Cardiac muscle cell (in vitro differentiated cells and primary cell): ENCODE measurements around the gene MAGEA4. TPM values are rescaled to one million over a fixed set of nuclear protein-coding genes. Genes with fewer than 3 reads are reported as not detected.

Source experiments
- DNase-seq, 2 donors: peaks; one replicate each; pipeline versions ENCODE4 v3.0.0 to v3.0.0-alpha.2; 2010 to 2017; ENCODE audit warnings: low read depth in 1 of 2, low spot score in 1 of 2
- H3K27ac ChIP-seq: fragments of 200-600 bp; sonication (generic); 2 replicates; pipeline ENCODE4 v1.5.1; 2016
- H3K27me3 ChIP-seq: fragments of 200-600 bp; sonication (generic); 2 replicates; pipeline ENCODE4 v1.6.0; 2016; ENCODE audit warnings: control low read depth
- H3K36me3 ChIP-seq: fragments of 200-600 bp; sonication (generic); 2 replicates; pipeline ENCODE4 v1.5.1; 2016; ENCODE audit warnings: control low read depth
- H3K4me1 ChIP-seq: fragments of 200-600 bp; sonication (generic); 2 replicates; pipeline ENCODE4 v1.8.1; 2017; ENCODE audit warnings: low read depth, mild to moderate bottlenecking, mixed run types
- H3K4me3 ChIP-seq: fragments of 200-600 bp; sonication (generic); 2 replicates; pipeline ENCODE4 v1.5.1; 2016; ENCODE audit warnings: mild to moderate bottlenecking
- H3K9me3 ChIP-seq: fragments of 200-600 bp; sonication (generic); 2 replicates; pipeline ENCODE4 v1.5.1; 2017; ENCODE audit warnings: low read depth, mild to moderate bottlenecking, control low read depth
- CTCF ChIP-seq: IDR thresholded peaks from 2 replicates; pipeline ENCODE4 v1.5.1; 2012; ENCODE audit warnings: low read depth, mild to moderate bottlenecking, low read length
- polyA plus RNA-seq: library from polyadenylated mRNA; unstranded; fragments of >200 nt; fragmentation: Nextera tagmentation; extraction: Ambion mirVana; gene quantifications from 2 replicates; pipeline ENCODE4 v1.2.1, GENCODE V29; 2016
- total RNA-seq: library from RNA; depleted of rRNA; stranded (reverse); fragments of >200 nt; gene quantifications from 2 replicates; pipeline ENCODE4 v1.2.3, GENCODE V29; 2016

MAGEA4 gene
- total and polyA plus RNA-seq, 2 experiments from 2014 or later = not detected

- no peak for TF ChIP-seq CTCF
- no peaks in the 10 kb centered on the region for H3K27me3 ChIP-seq
- no peaks in the 10 kb centered on the region for H3K4me1 ChIP-seq
- no peaks in the 10 kb centered on the region for H3K9me3 ChIP-seq
- no peak overlapping the region for H3K4me3 ChIP-seq
- no peak for DNase-seq
- no peak overlapping the region for H3K27ac ChIP-seq
- H3K36me3 ChIP-seq = no peaks in the 10 kb centered on the region
These were observed 11.0 kb downstream of the MAGEA4 start for GRCh38 chrX:151923648-151924047.

GRCh38 chrX:151929126-151929525 is 16.4 kb downstream of the MAGEA4 start:
- Histone ChIP-seq H3K27ac (no peak overlapping the region), H3K9me3 (no peaks in the 10 kb centered on the region), H3K27me3 (no peaks in the 10 kb centered on the region), H3K36me3 (no peaks in the 10 kb centered on the region), H3K4me3 (no peak overlapping the region), H3K4me1 (no peaks in the 10 kb centered on the region)
- peak in 1 of 2 donors; percentile 4 for DNase-seq
- no peak for TF ChIP-seq CTCF

GRCh38 chrX:151935358-151935757 is 22.7 kb downstream of the MAGEA4 start:
- H3K36me3 ChIP-seq = no peaks in the 10 kb centered on the region
- DNase-seq = no peak
- H3K4me1 ChIP-seq = no peaks in the 10 kb centered on the region
- no peak overlapping the region for H3K4me3 ChIP-seq
- H3K27me3 ChIP-seq = no peaks in the 10 kb centered on the region
- no peak for TF ChIP-seq CTCF
- no peaks in the 10 kb centered on the region for H3K9me3 ChIP-seq
- H3K27ac ChIP-seq = no peak overlapping the region

GRCh38 chrX:151938172-151938571 is 25.5 kb downstream of the MAGEA4 start:
- no peaks in the 10 kb centered on the region for H3K4me1 ChIP-seq
- no peaks in the 10 kb centered on the region for H3K27me3 ChIP-seq
- no peaks in the 10 kb centered on the region for H3K9me3 ChIP-seq
- no peak overlapping the region for H3K4me3 ChIP-seq
- DNase-seq = no peak
- no peak overlapping the region for H3K27ac ChIP-seq
- TF ChIP-seq CTCF = no peak
- H3K36me3 ChIP-seq = no peaks in the 10 kb centered on the region

- H3K4me3 ChIP-seq = no peak overlapping the region
- DNase-seq = no peak
- no peaks in the 10 kb centered on the region for H3K4me1 ChIP-seq
- no peaks in the 10 kb centered on the region for H3K36me3 ChIP-seq
- H3K27me3 ChIP-seq = no peaks in the 10 kb centered on the region
- no peaks in the 10 kb centered on the region for H3K9me3 ChIP-seq
- no peak overlapping the region for H3K27ac ChIP-seq
- no peak for TF ChIP-seq CTCF
These were observed 42.0 kb downstream of the MAGEA4 start for GRCh38 chrX:151954730-151955129.

GRCh38 chrX:151958101-151958500 is 45.4 kb downstream of the MAGEA4 start:
- Histone ChIP-seq H3K27ac (no peak overlapping the region), H3K9me3 (no peaks in the 10 kb centered on the region), H3K4me3 (no peak overlapping the region), H3K27me3 (no peaks in the 10 kb centered on the region), H3K4me1 (no peaks in the 10 kb centered on the region), H3K36me3 (no peaks in the 10 kb centered on the region)
- no peak for DNase-seq
- no peak for TF ChIP-seq CTCF
